IPS-20b (cell line): Measurements from ENCODE around the gene NOL9.

Experiments used
- H3K27ac ChIP-seq: one replicate; pipeline ENCODE4 v1.5.1; 2013; ENCODE audit warnings: low read length
- H3K27me3 ChIP-seq: 2 replicates; pipeline ENCODE4 v1.6.1; 2013; ENCODE audit warnings: mild to moderate bottlenecking, low read length, inconsistent platforms; ENCODE audit not compliant: insufficient read depth
- H3K36me3 ChIP-seq: 2 replicates; pipeline ENCODE4 v1.6.1; 2013; ENCODE audit warnings: low read depth, mild to moderate bottlenecking, inconsistent platforms, low read length, moderate library complexity; ENCODE audit not compliant: insufficient read depth
- H3K4me1 ChIP-seq: 2 replicates; pipeline ENCODE4 v1.6.1; 2013; ENCODE audit warnings: mild to moderate bottlenecking, control low read depth, inconsistent platforms, low read length, moderate library complexity; ENCODE audit not compliant: insufficient read depth
- H3K4me3 ChIP-seq: 2 replicates; pipeline ENCODE4 v1.5.1; 2013; ENCODE audit warnings: mild to moderate bottlenecking, low read length, inconsistent platforms
- H3K9ac ChIP-seq: 2 replicates; pipeline ENCODE4 v1.6.1; 2013; ENCODE audit warnings: low read depth, mild to moderate bottlenecking, inconsistent platforms, low read length, moderate library complexity
- H3K9me3 ChIP-seq: 2 replicates; pipeline ENCODE4 v1.6.1; 2013; ENCODE audit warnings: mild to moderate bottlenecking, low read depth, low read length, inconsistent platforms; ENCODE audit not compliant: insufficient read depth

Gene NOL9

DNA sequence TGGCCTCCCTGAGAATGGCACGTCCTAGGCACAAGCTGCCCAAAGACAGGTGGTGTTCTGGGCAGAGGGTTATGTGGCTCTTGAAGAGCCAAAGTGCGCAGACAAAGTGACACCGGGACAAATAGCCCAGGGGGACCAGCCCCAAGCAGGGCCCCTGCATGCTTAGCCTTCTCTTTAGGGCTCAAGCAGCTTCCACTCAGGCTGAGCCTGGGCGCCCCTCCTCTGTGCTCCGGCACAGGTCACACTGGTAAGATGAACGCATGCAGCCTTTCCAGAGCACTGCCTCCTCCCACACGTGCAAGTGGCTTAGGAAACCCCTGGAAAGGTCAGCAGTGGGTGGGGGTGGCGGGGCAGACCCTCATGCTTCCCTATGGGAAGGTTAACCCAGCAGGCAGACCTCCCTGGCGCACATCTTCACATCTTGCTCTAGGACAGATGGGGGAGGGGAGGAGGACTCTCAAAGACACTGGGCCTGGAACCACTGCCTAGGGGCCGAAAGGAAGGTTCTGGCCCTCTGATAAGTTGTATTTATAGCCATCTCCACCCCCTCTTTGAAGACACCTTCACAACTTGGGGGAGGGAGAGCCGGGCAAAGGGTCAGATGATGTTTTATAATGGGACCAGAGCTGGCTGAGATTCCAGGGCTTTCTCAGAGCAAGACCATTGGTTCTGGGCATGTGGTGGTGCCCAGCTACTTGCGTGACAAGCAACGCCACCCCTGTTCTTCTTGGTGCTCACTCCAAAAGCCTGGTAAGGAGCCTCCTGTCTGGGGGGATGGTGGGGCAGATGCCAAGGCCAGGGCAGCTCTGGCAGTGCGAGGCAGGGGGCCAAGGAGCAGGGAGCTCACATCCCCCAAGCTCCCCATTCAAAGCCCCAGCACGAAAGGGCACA is 42.8 kb upstream of the NOL9 start:
- peaks cover 68% of the 10 kb centered on the region for H3K36me3 ChIP-seq
- H3K27me3 ChIP-seq, result peaks cover 13% of the 10 kb centered on the region; the same call in 1 of the 2 replicates
- H3K9me3 ChIP-seq, result no peaks in the 10 kb centered on the region
- H3K9ac ChIP-seq, result no peak overlapping the region
- peaks cover 2% of the 10 kb centered on the region for H3K4me1 ChIP-seq
- H3K4me3 ChIP-seq, result no peak overlapping the region
- no peak overlapping the region for H3K27ac ChIP-seq

GRCh38 chr1:6596351-6596750 is 42.0 kb upstream of the NOL9 start:
- H3K9me3 ChIP-seq, result no peaks in the 10 kb centered on the region
- H3K36me3 ChIP-seq, result peaks cover 76% of the 10 kb centered on the region
- H3K9ac ChIP-seq, result no peak overlapping the region
- H3K27me3 ChIP-seq, result peaks cover 5% of the 10 kb centered on the region; the same call in 1 of the 2 replicates
- H3K27ac ChIP-seq, result no peak overlapping the region
- no peak overlapping the region for H3K4me3 ChIP-seq
- H3K4me1 ChIP-seq, result peaks cover 2% of the 10 kb centered on the region

DNA sequence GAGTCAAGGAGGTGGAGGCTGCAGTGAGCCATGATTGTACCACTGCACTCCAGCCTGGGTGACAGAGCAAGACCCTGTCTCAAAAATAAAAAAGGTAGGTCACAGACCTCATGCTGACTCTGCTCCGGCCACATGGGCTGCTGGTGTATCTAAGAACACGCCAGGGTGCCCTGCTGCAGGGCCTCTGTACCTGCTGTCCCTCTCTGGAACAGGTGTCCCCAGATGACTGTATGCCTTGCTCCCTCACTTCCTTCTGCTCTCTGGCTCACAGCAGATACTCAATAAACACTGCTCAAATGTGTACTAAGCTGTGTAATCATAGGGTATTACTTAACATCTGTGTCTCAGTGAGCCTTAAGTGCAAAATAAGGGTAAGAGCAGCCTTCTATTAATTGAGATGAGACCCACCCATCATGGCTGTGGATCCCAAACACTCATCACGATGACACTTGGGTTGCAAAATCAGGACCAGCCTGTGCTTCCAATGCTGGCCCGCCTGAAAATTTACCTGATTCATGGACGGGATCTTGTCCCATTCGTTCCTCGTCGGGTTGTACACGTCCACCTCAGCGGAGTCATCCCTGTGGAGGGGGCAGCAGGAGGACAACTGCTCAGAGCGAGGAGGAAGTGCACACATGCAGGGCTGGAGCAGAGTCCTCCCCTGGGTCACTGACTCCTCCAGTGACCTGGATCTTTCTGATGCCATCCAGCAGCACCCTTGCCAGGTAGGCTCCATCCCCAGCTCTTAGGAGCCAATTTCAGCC is 40.8 kb upstream of the NOL9 start:
- Histone ChIP-seq H3K36me3 (peaks cover 86% of the 10 kb centered on the region), H3K9ac (no peak overlapping the region), H3K4me3 (no peak overlapping the region), H3K9me3 (no peaks in the 10 kb centered on the region), H3K27me3 (no peaks in the 10 kb centered on the region), H3K4me1 (peaks cover 2% of the 10 kb centered on the region), H3K27ac (no peak overlapping the region)

DNA sequence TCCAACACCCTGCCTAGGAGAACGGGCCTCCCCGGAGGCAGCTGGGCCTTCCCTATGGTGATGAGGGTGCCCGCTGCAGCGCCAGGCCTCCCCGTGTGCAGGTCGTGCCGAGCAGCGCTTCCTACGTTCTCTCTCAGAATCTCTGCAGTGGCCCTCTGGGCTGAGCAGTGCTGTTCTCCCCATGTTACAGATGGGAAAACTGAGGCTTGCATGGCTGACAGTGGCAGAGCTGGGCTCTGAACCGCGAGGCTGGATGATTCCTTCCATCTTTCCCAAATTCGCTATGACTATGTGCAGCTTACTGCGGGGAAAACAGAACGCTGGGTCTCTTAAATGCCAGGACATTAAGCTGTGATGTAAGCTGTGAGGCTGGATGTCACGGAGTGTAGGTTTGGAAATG is 39.5 kb upstream of the NOL9 start:
- H3K9me3 ChIP-seq, result no peaks in the 10 kb centered on the region
- H3K36me3 ChIP-seq, result peaks cover 95% of the 10 kb centered on the region
- H3K4me1 ChIP-seq, result no peaks in the 10 kb centered on the region
- H3K27ac ChIP-seq, result no peak overlapping the region
- no peak overlapping the region for H3K4me3 ChIP-seq
- no peak overlapping the region for H3K9ac ChIP-seq
- H3K27me3 ChIP-seq, result no peaks in the 10 kb centered on the region

GRCh38 chr1:6592865-6593593 is 38.7 kb upstream of the NOL9 start:
- Histone ChIP-seq H3K27me3 (no peaks in the 10 kb centered on the region), H3K9me3 (no peaks in the 10 kb centered on the region), H3K36me3 (peaks cover 97% of the 10 kb centered on the region), H3K4me3 (no peak overlapping the region), H3K4me1 (no peaks in the 10 kb centered on the region), H3K9ac (no peak overlapping the region), H3K27ac (no peak overlapping the region)

DNA sequence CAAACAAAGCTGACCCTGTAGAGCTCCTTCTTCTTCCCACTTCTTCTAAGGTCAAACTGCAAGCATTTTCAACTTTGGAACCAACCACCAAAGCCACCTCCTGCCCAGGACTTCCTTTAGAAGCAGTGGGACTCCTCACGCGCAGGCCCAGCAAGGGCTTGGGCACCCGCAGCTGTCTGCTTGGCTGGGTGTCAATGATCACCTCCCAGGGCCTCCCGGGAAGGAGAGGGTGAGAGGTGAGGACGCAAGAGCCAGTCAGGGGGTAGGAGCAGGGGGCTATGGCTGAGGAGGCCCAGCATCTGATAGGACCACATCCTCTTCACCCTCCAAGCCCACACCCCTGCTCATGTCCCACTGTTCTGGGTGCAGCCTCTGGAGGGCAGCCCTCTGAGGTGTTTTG is 38.1 kb upstream of the NOL9 start:
- Histone ChIP-seq H3K4me1 (no peaks in the 10 kb centered on the region), H3K36me3 (peaks cover 97% of the 10 kb centered on the region)

GRCh38 chr1:6591644-6592043 is 37.3 kb upstream of the NOL9 start:
- Histone ChIP-seq H3K9ac (no peak overlapping the region), H3K27ac (no peak overlapping the region), H3K36me3 (peaks cover 93% of the 10 kb centered on the region), H3K4me3 (no peak overlapping the region), H3K27me3 (no peaks in the 10 kb centered on the region), H3K9me3 (no peaks in the 10 kb centered on the region), H3K4me1 (no peaks in the 10 kb centered on the region)

More for the DNA sequence above, 38.1 kb upstream of the NOL9 start:
- H3K4me3 ChIP-seq, result no peak overlapping the region
- no peak overlapping the region for H3K9ac ChIP-seq
- H3K9me3 ChIP-seq, result no peaks in the 10 kb centered on the region
- no peaks in the 10 kb centered on the region for H3K27me3 ChIP-seq
- no peak overlapping the region for H3K27ac ChIP-seq

GRCh38 chr1:6591222-6591621 is 36.9 kb upstream of the NOL9 start:
- Histone ChIP-seq H3K4me3 (no peak overlapping the region), H3K36me3 (peaks cover 89% of the 10 kb centered on the region), H3K27ac (no peak overlapping the region), H3K4me1 (no peaks in the 10 kb centered on the region), H3K27me3 (no peaks in the 10 kb centered on the region), H3K9me3 (no peaks in the 10 kb centered on the region), H3K9ac (no peak overlapping the region)

- no peaks in the 10 kb centered on the region for H3K4me1 ChIP-seq
- no peak overlapping the region for H3K9ac ChIP-seq
- no peak overlapping the region for H3K27ac ChIP-seq
- H3K36me3 ChIP-seq, result peaks cover 77% of the 10 kb centered on the region
- no peaks in the 10 kb centered on the region for H3K9me3 ChIP-seq
- no peak overlapping the region for H3K4me3 ChIP-seq
- no peaks in the 10 kb centered on the region for H3K27me3 ChIP-seq
Measured at GRCh38 chr1:6590046-6590445, 35.7 kb upstream of the NOL9 start.

DNA sequence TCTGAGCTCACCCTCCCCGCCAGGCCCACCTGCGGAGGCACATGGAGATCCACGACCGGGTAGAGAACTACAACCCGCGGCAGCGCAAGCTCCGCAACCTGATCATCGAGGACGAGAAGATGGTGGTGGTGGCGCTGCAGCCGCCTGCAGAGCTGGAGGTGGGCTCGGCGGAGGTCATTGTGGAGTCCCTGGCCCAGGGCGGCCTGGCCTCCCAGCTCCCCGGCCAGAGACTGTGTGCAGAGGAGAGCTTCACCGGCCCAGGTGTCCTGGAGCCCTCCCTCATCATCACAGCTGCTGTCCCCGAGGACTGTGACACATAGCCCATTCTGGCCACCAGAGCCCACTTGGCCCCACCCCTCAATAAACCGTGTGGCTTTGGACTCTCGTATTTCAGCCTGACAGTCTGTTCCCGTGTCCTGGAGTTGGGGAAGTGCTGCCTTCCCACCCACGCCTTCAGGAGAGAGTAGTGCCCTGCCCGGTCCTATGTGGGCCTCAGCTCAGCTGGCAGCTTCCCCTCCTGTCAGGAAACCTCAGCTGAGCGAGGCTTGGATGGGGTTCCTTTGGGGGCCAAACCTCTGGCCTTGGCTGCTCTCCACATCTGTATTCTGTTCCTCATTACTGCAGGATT is 34.7 kb upstream of the NOL9 start:
- H3K9me3 ChIP-seq, result no peaks in the 10 kb centered on the region
- H3K9ac ChIP-seq, result no peak overlapping the region
- no peaks in the 10 kb centered on the region for H3K4me1 ChIP-seq
- H3K36me3 ChIP-seq, result peaks cover 67% of the 10 kb centered on the region
- H3K4me3 ChIP-seq, result no peak overlapping the region
- H3K27ac ChIP-seq, result no peak overlapping the region
- H3K27me3 ChIP-seq, result no peaks in the 10 kb centered on the region

DNA sequence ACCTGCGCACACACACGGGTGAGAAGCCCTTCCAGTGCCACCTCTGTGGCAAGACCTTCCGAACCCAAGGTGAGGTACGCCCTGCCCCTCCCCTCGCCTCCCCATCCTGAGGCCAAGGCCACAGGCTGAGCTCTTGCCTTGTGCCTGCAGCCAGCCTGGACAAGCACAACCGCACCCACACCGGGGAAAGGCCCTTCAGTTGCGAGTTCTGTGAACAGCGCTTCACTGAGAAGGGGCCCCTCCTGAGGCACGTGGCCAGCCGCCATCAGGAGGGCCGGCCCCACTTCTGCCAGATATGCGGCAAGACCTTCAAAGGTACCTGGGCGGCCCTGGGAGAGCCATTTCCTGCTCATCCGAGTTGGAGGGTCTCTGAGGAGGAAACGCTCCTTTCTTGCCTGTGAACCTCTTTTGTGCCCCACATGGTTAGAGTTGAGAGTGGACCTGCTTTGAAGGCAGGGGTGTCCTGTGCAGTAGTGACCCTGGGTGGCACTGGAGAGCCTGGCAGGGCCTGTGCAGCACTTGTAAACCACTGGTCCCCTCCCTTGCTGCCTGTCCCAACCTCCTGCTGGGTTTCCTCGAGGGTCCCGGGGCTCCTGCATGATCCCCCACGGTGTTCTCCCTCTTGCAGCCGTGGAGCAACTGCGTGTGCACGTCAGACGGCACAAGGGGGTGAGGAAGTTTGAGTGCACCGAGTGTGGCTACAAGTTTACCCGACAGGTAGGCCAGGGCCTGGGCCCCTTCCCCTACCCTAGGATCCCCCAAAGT is 34.0 kb upstream of the NOL9 start:
- Histone ChIP-seq H3K27ac (no peak overlapping the region), H3K36me3 (peaks cover 60% of the 10 kb centered on the region), H3K9me3 (no peaks in the 10 kb centered on the region)

More for the DNA sequence above, 34.0 kb upstream of the NOL9 start:
- no peaks in the 10 kb centered on the region for H3K4me1 ChIP-seq
- H3K4me3 ChIP-seq, result no peak overlapping the region
- no peak overlapping the region for H3K9ac ChIP-seq
- H3K27me3 ChIP-seq, result no peaks in the 10 kb centered on the region
